ENCODE results near the gene SORCS2.

The SORCS2 gene

GRCh38 chr4:7557456-7557855 lies 365.1 kb downstream of the SORCS2 start:
- Histone ChIP-seq H3K27me3 (ENCODE audit: insufficient read depth, low read length) (no peaks in the 10 kb centered on the region), H3K4ac (ENCODE audit: low read depth, low read length) (no peak overlapping the region), H4K8ac (ENCODE audit: low read depth, low read length) (no peak overlapping the region), H2BK120ac (ENCODE audit: insufficient read depth, low read length, poor library complexity) (no peak overlapping the region), H3K4me2 (ENCODE audit: low read length) (no peak overlapping the region), H3K4me3 (ENCODE audit: low read depth, low read length) (no peak overlapping the region), H3K79me1 (ENCODE audit: low read length) (no peaks in the 10 kb centered on the region), H3K9ac (ENCODE audit: low read length) (no peak overlapping the region), H3K36me3 (ENCODE audit: control insufficient read depth in 1 of 2, insufficient read depth in 2 of 2, low read length in 2 of 2) (no peaks in the 10 kb centered on the region), H4K12ac (ENCODE audit: low read depth, low read length) (no peak overlapping the region), H3K79me2 (ENCODE audit: control insufficient read depth, insufficient read depth, low read length, poor library complexity) (no peaks in the 10 kb centered on the region), H3K14ac (ENCODE audit: low read length) (no peak overlapping the region), H3K27ac (ENCODE audit: low read depth, low read length) (no peak overlapping the region), H3K23ac (ENCODE audit: low read length) (no peak overlapping the region), H3K4me1 (ENCODE audit: control insufficient read depth in 1 of 2, insufficient read depth in 2 of 2, low read length in 2 of 2) (no peaks in the 10 kb centered on the region), H2BK12ac (ENCODE audit: low read length) (no peak overlapping the region), H4K91ac (ENCODE audit: low read depth, low read length) (no peak overlapping the region), H2BK5ac (ENCODE audit: low read depth, low read length, poor library complexity) (no peak overlapping the region), H2AK5ac (ENCODE audit: low read length) (no peak overlapping the region), H3K9me3 (ENCODE audit: insufficient read depth, low read depth, low read length) (peaks cover 41% of the 10 kb centered on the region), H2AFZ (ENCODE audit: insufficient read depth, low read length, poor library complexity) (no peak overlapping the region), H3K18ac (ENCODE audit: low read length) (no peak overlapping the region)
- DNase-seq: peak in 1 of 2 donors; percentile 24
- WGBS (ENCODE audit: extremely low coverage, insufficient coverage, insufficient read length): no CpG with 5 or more reads among the region's 7 CpGs

GRCh38 chr4:7558436-7558835 lies 366.1 kb downstream of the SORCS2 start:
- H3K18ac ChIP-seq (ENCODE audit: low read length): no peak overlapping the region
- no peaks in the 10 kb centered on the region for H3K27me3 ChIP-seq (ENCODE audit: insufficient read depth, low read length)
- H3K23ac ChIP-seq (ENCODE audit: low read length): no peak overlapping the region
- no peaks in the 10 kb centered on the region for H3K79me2 ChIP-seq (ENCODE audit: control insufficient read depth, insufficient read depth, low read length, poor library complexity)
- DNase-seq: no peak
- no peak overlapping the region for H3K4me2 ChIP-seq (ENCODE audit: low read length)
- WGBS (ENCODE audit: extremely low coverage, insufficient coverage, insufficient read length): no CpG with 5 or more reads among the region's 7 CpGs
- H2BK120ac ChIP-seq (ENCODE audit: insufficient read depth, low read length, poor library complexity): no peak overlapping the region
- no peak overlapping the region for H2AK5ac ChIP-seq (ENCODE audit: low read length)
- no peaks in the 10 kb centered on the region for H3K79me1 ChIP-seq (ENCODE audit: low read length)
- H3K14ac ChIP-seq (ENCODE audit: low read length): no peak overlapping the region
- no peak overlapping the region for H3K4ac ChIP-seq (ENCODE audit: low read depth, low read length)
- H3K9me3 ChIP-seq (ENCODE audit: insufficient read depth, low read depth, low read length): peaks cover 34% of the 10 kb centered on the region
- no peak overlapping the region for H2AFZ ChIP-seq (ENCODE audit: insufficient read depth, low read length, poor library complexity)
- H4K12ac ChIP-seq (ENCODE audit: low read depth, low read length): no peak overlapping the region
- H3K9ac ChIP-seq (ENCODE audit: low read length): no peak overlapping the region
- H3K4me1 ChIP-seq (ENCODE audit: control insufficient read depth in 1 of 2, insufficient read depth in 2 of 2, low read length in 2 of 2): no peaks in the 10 kb centered on the region
- H3K36me3 ChIP-seq (ENCODE audit: control insufficient read depth in 1 of 2, insufficient read depth in 2 of 2, low read length in 2 of 2): no peaks in the 10 kb centered on the region
- no peak overlapping the region for H3K27ac ChIP-seq (ENCODE audit: low read depth, low read length)
- no peak overlapping the region for H4K91ac ChIP-seq (ENCODE audit: low read depth, low read length)
- H3K4me3 ChIP-seq (ENCODE audit: low read depth, low read length): no peak overlapping the region
- no peak overlapping the region for H4K8ac ChIP-seq (ENCODE audit: low read depth, low read length)
- no peak overlapping the region for H2BK12ac ChIP-seq (ENCODE audit: low read length)
- no peak overlapping the region for H2BK5ac ChIP-seq (ENCODE audit: low read depth, low read length, poor library complexity)

DNA sequence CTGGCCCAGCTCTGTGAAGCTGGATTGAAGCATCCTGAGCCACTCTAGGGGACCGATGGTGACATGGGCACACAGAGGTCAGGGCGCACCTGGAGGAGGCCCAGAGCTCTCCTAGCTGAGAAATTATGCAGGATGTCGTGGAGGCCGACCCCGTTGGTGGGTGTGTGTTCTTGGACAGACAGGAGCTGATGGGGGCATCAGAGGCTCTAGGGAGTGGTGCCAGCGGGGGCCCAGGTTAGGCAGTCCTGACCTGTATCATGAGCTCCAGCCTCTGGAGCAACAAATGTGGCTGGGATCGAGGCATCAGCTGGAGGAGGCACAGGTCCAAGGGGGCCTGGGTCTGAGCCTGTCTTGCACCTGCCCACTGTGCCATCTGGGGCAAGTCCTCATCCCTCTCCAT lies 367.0 kb downstream of the SORCS2 start:
- Histone ChIP-seq H3K4me1 (ENCODE audit: control insufficient read depth in 1 of 2, insufficient read depth in 2 of 2, low read length in 2 of 2) (no peaks in the 10 kb centered on the region), H2AFZ (ENCODE audit: insufficient read depth, low read length, poor library complexity) (no peak overlapping the region), H3K14ac (ENCODE audit: low read length) (no peak overlapping the region), H3K23ac (ENCODE audit: low read length) (no peak overlapping the region), H2BK12ac (ENCODE audit: low read length) (no peak overlapping the region), H3K9me3 (ENCODE audit: insufficient read depth, low read depth, low read length) (peaks cover 33% of the 10 kb centered on the region), H4K12ac (ENCODE audit: low read depth, low read length) (no peak overlapping the region), H3K18ac (ENCODE audit: low read length) (no peak overlapping the region), H2AK5ac (ENCODE audit: low read length) (no peak overlapping the region), H3K79me2 (ENCODE audit: control insufficient read depth, insufficient read depth, low read length, poor library complexity) (no peaks in the 10 kb centered on the region), H4K91ac (ENCODE audit: low read depth, low read length) (no peak overlapping the region), H3K27me3 (ENCODE audit: insufficient read depth, low read length) (no peaks in the 10 kb centered on the region), H2BK120ac (ENCODE audit: insufficient read depth, low read length, poor library complexity) (no peak overlapping the region), H3K4me3 (ENCODE audit: low read depth, low read length) (no peak overlapping the region), H2BK5ac (ENCODE audit: low read depth, low read length, poor library complexity) (no peak overlapping the region), H3K36me3 (ENCODE audit: control insufficient read depth in 1 of 2, insufficient read depth in 2 of 2, low read length in 2 of 2) (no peaks in the 10 kb centered on the region), H3K79me1 (ENCODE audit: low read length) (no peaks in the 10 kb centered on the region), H3K9ac (ENCODE audit: low read length) (no peak overlapping the region), H3K4ac (ENCODE audit: low read depth, low read length) (no peak overlapping the region), H3K4me2 (ENCODE audit: low read length) (no peak overlapping the region), H3K27ac (ENCODE audit: low read depth, low read length) (no peak overlapping the region), H4K8ac (ENCODE audit: low read depth, low read length) (no peak overlapping the region)
- no CpG with 5 or more reads among the region's 7 CpGs for WGBS (ENCODE audit: extremely low coverage, insufficient coverage, insufficient read length)
- no peak for DNase-seq

DNA sequence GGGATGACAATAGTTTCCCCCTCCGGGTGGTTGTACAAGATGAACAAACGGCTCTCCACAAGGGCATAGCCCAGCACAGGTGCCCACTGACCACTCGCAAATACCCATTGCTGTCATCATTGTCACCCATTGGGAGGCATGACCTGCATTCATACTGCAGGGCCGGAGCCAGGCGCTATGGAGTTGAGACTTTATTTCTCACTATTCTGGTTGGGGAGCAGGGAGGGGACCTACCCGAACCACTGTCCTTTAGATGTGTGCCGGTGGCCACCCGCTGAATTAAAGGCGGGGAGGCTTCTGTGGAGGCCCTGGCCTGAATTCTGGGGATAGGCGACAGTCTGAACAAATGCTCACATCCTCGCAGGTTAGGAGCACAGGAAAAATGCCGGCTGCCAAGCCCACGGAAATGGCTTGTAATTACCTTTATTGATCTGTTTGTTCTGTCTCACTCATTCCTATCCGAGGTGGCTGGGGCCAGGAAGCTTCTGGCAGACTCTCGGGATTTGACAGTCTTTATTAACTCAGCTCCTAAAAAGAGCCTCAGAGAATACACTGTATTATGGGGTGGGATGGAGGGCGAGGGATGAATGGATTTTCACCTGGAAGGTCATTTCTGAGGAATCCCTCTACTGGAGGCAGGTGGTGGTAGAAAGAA lies 367.5 kb downstream of the SORCS2 start:
- Histone ChIP-seq H4K91ac (ENCODE audit: low read depth, low read length) (no peak overlapping the region), H2BK120ac (ENCODE audit: insufficient read depth, low read length, poor library complexity) (no peak overlapping the region), H3K4me3 (ENCODE audit: low read depth, low read length) (no peak overlapping the region), H3K23ac (ENCODE audit: low read length) (no peak overlapping the region), H3K14ac (ENCODE audit: low read length) (no peak overlapping the region), H2BK5ac (ENCODE audit: low read depth, low read length, poor library complexity) (no peak overlapping the region), H4K12ac (ENCODE audit: low read depth, low read length) (no peak overlapping the region), H3K27me3 (ENCODE audit: insufficient read depth, low read length) (no peaks in the 10 kb centered on the region), H3K9ac (ENCODE audit: low read length) (no peak overlapping the region), H2BK12ac (ENCODE audit: low read length) (no peak overlapping the region), H4K8ac (ENCODE audit: low read depth, low read length) (no peak overlapping the region), H3K27ac (ENCODE audit: low read depth, low read length) (no peak overlapping the region), H2AK5ac (ENCODE audit: low read length) (no peak overlapping the region), H3K79me1 (ENCODE audit: low read length) (no peaks in the 10 kb centered on the region), H3K4me1 (ENCODE audit: control insufficient read depth in 1 of 2, insufficient read depth in 2 of 2, low read length in 2 of 2) (no peaks in the 10 kb centered on the region), H3K36me3 (ENCODE audit: control insufficient read depth in 1 of 2, insufficient read depth in 2 of 2, low read length in 2 of 2) (no peaks in the 10 kb centered on the region), H3K79me2 (ENCODE audit: control insufficient read depth, insufficient read depth, low read length, poor library complexity) (no peaks in the 10 kb centered on the region), H2AFZ (ENCODE audit: insufficient read depth, low read length, poor library complexity) (no peak overlapping the region), H3K4me2 (ENCODE audit: low read length) (no peak overlapping the region), H3K9me3 (ENCODE audit: insufficient read depth, low read depth, low read length) (peaks cover 30% of the 10 kb centered on the region), H3K18ac (ENCODE audit: low read length) (no peak overlapping the region), H3K4ac (ENCODE audit: low read depth, low read length) (no peak overlapping the region)
- DNase-seq: no peak
- WGBS (ENCODE audit: extremely low coverage, insufficient coverage, insufficient read length): no CpG with 5 or more reads among the region's 16 CpGs

Data from trophoblast cell (in vitro differentiated cells and primary cell).